Suppressor macrophage treated with lipopolysaccharide for 1 hour (primary cell): ENCODE measurements around the gene ZNRF1.
"Not testable (repeated sequence)": the region's sequence is repeated elsewhere in the genome, so short reads cannot be mapped to it uniquely, and the experiment has no call there.

ENCODE experiments used
- DNase-seq, 3 donors: peaks; one replicate each; pipeline ENCODE4 v3.0.0-alpha.2; 2020 to 2022

ZNRF1 gene

GRCh38 chr16:74998481-74999218 is at the start of gene ZNRF1:
Gene ZNRF1, plus strand, starts transcription at chr16:74999024. Its CDS starts 648 bp downstream, at chr16:74999672.
- DNase-seq, result peak; percentile 84 to 95 (median 88)

DNA sequence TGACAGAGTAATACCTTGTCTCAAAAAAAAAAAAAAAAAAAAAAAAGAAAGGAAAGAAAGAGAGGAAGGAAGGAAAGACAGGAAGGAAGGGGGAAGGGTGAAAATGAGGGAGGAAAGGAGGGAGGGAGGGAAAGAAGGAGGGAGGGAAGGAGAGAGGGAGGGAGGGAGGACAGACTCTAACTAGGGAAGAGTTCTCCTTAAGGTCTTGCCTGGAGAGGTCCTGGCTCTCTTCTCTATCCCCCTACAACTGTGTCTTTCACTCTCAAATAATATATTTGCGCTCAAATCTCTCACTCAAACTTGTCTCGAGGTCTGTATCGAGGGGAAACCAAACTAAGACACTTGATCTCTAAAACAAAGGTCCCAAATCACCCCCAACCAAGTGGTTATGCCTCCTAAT is 49.5 kb upstream of the ZNRF1 start:
- no peak for DNase-seq

DNA sequence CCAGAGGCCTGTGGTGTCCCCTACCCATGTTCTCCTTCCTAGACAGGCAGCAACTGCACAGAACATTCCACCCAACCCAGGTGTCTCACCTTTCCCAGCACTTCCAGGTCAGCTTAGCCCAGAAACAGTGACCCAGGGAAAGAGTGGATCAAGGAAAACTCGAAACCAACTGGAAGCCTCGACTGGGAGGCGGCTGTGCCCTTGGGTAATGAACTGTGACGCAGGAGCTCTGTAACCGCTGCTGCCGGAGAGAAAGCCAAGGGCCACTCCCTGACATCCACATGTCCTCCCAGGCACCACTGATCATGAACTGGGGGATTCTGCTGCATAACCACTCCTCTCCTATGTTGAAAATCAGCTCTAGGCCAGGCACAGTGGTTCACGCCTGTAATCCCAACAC is 48.3 kb upstream of the ZNRF1 start:
- no peak for DNase-seq

GRCh38 chr16:74951206-74951605 is 47.6 kb upstream of the ZNRF1 start:
- no peak for DNase-seq

DNA sequence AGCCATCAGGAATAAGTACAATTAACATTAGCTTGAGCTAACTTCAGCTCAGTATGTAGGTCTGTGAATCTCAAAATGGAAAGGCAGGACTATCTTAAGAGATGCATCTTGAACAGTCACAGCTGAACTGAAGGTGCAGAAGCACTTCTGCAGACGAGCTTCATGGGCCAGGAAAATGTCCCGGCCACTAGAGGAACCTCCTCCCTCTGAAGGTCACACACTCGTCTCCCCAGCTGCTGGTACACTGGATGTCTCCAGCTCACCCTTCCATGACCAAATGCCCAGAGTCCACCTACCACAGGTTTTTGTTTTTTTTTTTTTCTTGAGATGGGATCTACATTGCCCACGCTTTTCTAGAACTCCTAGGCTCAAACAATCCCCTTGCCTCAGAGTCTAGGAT is 47.1 kb upstream of the ZNRF1 start:
- DNase-seq, result no peak

- DNase-seq, result no peak
Observed at GRCh38 chr16:74954763-74955162, 44.1 kb upstream of the ZNRF1 start.

GRCh38 chr16:74973304-74973703 is 25.5 kb upstream of the ZNRF1 start:
- DNase-seq, result no peak

GRCh38 chr16:74975591-74975990 is 23.2 kb upstream of the ZNRF1 start:
- DNase-seq, result no peak

DNA sequence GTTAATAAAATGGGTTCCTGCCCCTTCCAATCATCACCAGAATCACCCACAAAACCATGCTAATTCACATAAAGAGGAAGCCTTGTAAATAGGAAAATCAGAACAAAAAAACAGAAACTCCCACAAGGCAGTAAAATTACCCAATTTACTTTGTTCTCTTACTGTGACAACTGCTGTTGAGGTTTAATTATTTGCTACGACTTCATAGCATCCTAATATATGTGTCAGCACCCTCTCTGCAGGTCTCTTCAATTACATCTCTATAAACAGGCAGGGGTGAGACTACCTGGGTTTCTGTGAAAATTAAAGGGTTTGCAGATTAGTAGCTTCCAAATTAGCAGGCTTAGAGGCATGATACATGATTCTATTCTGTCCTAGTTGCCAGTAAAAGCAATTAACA is 16.6 kb upstream of the ZNRF1 start:
- peak; percentile 27 to 65 (median 56) for DNase-seq

GRCh38 chr16:74984194-74984528 is 14.7 kb upstream of the ZNRF1 start:
- no peak for DNase-seq

GRCh38 chr16:74984529-74985296 is 14.1 kb upstream of the ZNRF1 start, which contains the start of gene WDR59:
Gene WDR59, minus strand, starts transcription at chr16:74985123. Its CDS starts 106 bp downstream, at chr16:74985017.
- peak; percentile 99 to 100 (median 100) for DNase-seq

DNA sequence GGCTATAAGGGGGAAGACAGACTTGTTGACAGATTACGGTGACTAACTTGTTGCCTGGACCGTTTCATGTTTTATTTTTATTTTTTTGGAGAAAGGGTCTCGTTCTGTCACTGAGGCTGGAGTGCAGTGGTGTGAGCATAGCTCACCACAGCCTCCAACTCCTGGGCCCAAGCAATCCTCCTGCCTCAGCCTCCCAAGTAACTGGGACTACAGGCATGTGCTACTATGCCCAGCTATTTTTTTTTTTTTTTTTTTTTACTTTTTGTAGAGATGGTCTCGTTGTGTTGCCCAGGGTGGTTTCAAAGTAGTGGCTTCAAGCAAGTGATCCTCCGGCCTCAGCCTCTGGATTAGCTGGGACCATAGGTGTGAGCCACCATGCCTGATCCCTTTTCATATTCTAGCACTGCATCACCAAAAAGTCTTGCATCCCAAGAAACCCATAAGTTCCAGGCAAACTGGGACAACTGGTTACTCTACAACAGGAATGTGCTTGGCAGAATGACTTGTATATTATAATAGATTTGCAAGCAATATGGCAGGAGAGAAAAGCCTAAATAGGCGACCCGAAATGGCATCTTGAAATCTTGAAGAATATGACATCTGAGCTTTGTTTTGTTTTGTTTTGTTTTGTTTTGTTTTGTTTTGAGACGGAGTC is 11.7 kb upstream of the ZNRF1 start:
- no peak for DNase-seq

DNA sequence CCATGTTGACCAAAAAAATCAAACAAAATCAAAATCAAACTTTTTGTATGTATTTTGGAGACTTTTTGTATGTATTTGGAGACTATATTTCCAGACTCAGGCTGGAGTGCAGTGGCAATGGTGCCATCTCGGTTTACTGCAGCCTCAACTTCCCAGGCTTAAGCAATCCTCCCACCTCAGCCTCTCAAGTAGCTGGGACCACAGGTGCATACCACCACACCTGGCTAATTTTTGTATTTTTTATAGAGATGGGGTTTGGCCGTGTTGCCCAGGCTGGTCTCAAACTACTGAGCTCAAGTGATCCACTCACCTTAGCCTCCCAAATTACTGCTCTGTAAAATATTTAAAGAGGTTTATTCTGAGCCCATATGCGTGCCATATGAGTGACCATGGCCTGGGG is 9.0 kb upstream of the ZNRF1 start:
- DNase-seq, result not testable (repeated sequence)

DNA sequence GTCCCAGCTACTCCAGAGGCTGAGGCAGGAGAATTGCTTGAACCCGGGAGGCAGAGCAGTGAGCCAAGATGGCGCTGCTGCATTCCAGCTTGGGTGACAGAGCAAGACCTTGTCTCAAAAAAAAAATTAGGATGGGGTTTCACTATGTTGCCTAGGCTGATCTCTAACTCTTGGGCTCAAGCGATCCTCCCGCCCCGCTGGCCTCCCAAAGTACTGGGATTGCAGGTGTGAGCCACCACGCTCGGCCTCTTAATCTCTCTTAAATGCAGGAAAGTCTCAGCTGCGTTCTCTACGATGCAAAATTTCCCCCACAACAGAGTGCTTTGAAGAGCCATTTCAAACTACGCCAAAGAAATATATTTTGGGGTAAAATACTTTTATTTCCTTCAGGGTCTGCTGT is 8.0 kb upstream of the ZNRF1 start:
- DNase-seq, result no peak

GRCh38 chr16:74991268-74991592 is 7.6 kb upstream of the ZNRF1 start:
- DNase-seq, result no peak

DNA sequence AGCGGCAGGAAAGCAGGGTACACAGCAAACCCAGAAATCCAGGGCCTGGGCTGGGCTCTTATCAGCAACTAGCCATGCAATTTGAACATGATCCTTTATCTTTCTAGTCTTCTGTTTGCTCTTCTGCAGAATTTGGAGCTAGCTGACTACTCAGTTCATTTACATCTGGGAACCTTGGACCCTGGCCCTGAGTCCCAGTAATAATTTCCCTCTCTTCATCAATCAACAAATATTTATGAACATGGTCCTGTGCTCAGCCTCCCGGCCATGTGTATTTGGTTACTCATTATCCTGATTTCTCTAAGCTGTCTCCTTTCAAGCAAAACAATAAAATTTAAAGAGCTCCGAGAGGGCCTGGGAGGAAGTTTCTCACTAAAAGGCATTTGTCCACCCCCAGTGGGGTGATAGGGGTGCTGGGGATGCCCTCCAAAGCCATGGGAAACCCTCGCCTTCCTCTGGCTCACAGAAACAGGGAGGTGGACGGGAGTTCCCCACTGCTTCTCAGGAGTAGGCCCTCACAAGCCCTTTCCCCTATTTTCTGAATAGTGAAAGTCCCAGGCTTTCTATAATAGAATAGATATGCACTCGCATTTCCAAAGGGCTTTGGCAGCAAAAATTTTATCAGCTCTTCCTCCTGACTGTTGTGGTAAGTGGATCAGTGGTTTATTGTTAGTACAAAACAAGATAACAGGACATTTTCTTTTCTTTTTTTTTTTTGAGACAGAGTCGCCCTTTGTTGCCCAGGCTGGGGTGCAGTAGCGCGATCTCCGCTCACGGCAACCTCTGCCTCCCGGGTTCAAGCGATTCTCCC is 7.0 kb upstream of the ZNRF1 start:
- DNase-seq, result peak in 2 of 3 donors; percentile 51 to 60

GRCh38 chr16:74995986-74996385 is 2.8 kb upstream of the ZNRF1 start:
- no peak for DNase-seq

DNA sequence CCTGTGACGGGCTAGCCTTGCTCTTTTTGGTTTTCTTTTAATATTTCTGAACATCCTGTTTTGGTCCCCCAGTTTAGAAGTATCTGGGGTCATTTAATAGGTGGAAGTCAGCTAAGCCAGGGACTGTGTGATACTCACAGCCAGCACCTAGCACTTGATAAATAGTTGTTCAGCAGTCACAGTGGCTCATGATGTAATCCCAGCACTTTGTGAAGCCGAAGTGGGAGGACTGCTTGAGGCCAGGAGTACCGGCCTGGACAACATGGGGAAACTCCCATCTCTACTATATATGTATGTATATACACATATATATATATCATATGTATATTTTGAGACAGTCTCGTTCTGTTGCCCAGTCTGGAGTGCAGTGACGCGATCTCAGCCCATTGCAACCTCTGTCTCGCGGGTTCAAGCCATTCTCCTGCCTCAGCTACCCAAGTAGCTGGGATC is 1.8 kb upstream of the ZNRF1 start:
- no peak for DNase-seq

DNA sequence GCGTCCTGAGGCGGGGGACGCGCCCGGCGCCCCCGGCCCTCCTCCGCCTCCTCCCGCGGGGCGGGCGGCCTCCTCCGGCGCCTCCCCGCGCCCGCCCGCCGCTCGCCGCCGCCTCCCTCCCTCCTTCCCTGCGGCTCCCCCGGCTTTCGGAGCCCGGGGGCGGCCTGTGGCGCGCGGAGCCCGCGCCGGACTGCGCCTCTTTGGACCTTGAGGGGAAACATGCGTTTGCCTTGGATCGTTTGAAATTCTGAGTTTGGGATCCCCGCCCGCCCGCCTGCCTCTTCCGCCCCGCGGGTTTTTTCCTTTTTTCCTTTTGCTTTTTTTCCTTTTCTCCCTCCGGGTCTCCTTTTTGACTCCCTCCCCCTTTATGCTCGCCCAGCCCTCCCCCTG is 390 bp downstream of the ZNRF1 start:
- DNase-seq, result peak; percentile 43 to 76 (median 56)

DNA sequence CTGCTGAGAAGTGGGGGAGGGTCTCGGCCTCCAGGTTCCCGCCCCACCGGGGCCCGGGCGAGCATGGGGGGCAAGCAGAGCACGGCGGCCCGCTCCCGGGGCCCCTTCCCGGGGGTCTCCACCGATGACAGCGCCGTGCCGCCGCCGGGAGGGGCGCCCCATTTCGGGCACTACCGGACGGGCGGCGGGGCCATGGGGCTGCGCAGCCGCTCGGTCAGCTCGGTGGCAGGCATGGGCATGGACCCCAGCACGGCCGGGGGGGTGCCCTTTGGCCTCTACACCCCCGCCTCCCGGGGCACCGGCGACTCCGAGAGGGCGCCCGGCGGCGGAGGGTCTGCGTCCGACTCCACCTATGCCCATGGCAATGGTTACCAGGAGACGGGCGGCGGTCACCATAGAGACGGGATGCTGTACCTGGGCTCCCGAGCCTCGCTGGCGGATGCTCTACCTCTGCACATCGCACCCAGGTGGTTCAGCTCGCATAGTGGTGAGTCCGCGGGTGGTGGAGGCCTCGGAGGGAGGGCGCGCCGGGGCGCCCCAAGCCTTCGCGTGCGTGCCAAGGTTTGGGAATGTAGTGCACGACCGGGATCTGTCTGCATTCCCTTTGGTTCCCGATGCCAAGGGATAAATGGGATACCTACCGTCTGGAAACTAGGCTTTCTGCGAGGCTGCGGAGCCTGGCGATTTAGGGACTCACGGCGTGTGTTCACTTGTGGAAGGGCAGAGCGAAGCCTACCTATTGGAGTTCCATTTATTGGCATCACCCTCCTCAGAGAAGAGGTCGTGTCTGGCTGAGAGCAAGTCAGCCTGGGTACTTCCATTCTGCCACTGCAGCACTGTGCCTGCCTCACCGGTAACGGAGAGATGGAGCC is 1.0 kb downstream of the ZNRF1 start:
- peak in 1 of 3 donors; percentile 33 for DNase-seq

DNA sequence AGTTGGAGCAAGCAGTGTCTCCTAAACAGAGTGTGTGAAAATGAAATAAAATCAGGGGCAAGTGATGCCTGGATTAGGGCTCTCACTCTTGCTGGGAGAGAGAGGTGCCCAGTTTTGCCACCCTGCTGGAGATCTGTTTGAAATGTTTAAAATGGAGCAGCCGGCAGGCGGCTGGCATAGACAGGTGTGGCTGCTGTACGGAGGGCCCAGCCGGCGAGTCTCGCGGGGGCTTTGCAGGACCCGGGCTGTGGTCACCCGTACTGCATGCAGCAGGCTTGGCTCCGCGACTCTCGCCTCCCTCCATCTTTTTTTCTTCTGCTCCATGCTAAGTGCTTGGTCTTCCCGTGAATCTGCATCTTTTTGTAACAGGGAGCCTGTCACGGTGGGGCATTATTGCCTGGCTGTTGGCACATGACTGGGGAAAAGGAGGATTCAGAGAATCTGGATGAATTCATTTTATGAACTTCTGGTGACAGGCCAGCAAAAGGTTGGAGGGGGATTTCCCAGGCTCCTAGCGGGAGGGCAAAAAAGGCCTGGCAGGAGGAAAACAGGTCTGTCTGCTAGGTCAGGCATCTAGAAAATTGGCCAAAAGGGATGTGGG is 1.8 kb downstream of the ZNRF1 start:
- peak; percentile 47 to 64 (median 64) for DNase-seq
